Pancreas (tissue), 10 donors: Measurements from ENCODE around the gene TTI1. TPM values are rescaled to one million over a fixed set of nuclear protein-coding genes. Genes with fewer than 3 reads are reported as not detected.

Experiments used
- ATAC-seq, 4 donors: fragments of 200-7000 bp; cut with Tn5 transposase; one replicate each; pipeline versions ENCODE4 v1.8.0 to v1.9.1; 2020; ENCODE audit warnings: mild to moderate bottlenecking in 4 of 4, moderate library complexity in 4 of 4
- DNase-seq, 6 donors: peaks; one replicate each; pipeline ENCODE4 v3.0.0-alpha.2; 2020
- FAIRE-seq: peaks from 2 replicates; lab custom pipeline; 2012; peaks lifted over from hg19 to GRCh38; lab: Jason Lieb, UNC
- H3K27ac ChIP-seq, 4 donors: fragments of 200-600 bp; sonication (generic); 1 replicate in 3 of 4; 2 replicates in 1 of 4; pipeline versions ENCODE4 v1.5.0 to v1.8.0; 2020
- H3K27me3 ChIP-seq, 4 donors: fragments of 200-600 bp; one replicate each; pipeline ENCODE4 v1.8.0; 2021
- H3K36me3 ChIP-seq, 3 donors: fragments of 200-600 bp; sonication (generic) in 1 of 3; one replicate each; pipeline versions ENCODE4 v1.5.0 to v1.8.0; 2020 to 2021
- H3K4me1 ChIP-seq, 3 donors: fragments of 200-600 bp; one replicate each; pipeline ENCODE4 v1.8.0; 2021
- H3K4me3 ChIP-seq, 4 donors: fragments of 200-600 bp; sonication (generic) in 2 of 4; one replicate each; pipeline versions ENCODE4 v1.5.0 to v1.8.0; 2020 to 2021
- H3K9me3 ChIP-seq, 4 donors: fragments of 200-600 bp; one replicate each; pipeline ENCODE4 v1.8.0; 2021
- CTCF ChIP-seq, 4 donors: fragments of 200-600 bp; sonication (generic) in 3 of 4; IDR thresholded peaks; one replicate each; pipeline versions ENCODE4 v1.5.0 to v1.8.0; 2021; ENCODE audit warnings: antibody characterized with exemption in 4 of 4
- WGBS, 2 donors: extraction: QIAGEN DNeasy Blood & Tissue Kit; methylation state at CpG; one replicate each; pipeline ENCODE4 v1.1.7; 2013; 5-methylcytosine and 5-hydroxymethylcytosine counted together
- intact Hi-C, 3 donors: fragments of 100-400 bp; cut with DNase I; formaldehyde crosslinking; loops; one replicate each; pipeline versions ENCODE4 v1.11.1 to v1.14.2; 2022
- polyA plus RNA-seq, 2 donors: library from polyadenylated mRNA; stranded (reverse); fragments of 200-250 nt; gene quantifications; one replicate each; pipeline ENCODE4 v1.2.3, GENCODE V29; 2013
- total RNA-seq, 6 donors: library from RNA; stranded (reverse); fragmentation: NEBNext Ultra II Directional in 4 of 6; extraction: Animal tissue kit (Norgen Biotek cat#: 25700) in 4 of 6; gene quantifications; one replicate each; pipeline versions ENCODE4 v1.2.1 to v1.2.4, GENCODE V29; 2021 to 2023
- donor health status: healthy with polysubstance abuse.
- donor health status: DM: no; HTN: no; CAD: no; lungs with moderate emphysema.
- donor health status: DM: no; HTN: no; CAD: no.
- donor health status: control.
- donor health status: control.
- donor health status: Bipolar disorder and iron deficiency.
- donor health status: DM: yes; HTN: yes; CAD: no.
- donor health status: DM: no; HTN: no; CAD: no.
- donor health status: DM: no; HTN: no; CAD: no.
- donor health status: DM: yes; HTN: yes; CAD: no.

Gene TTI1
- total RNA-seq (10 to 100 TPM; 10.2 to 18.0 (median 11.2) TPM), polyA plus RNA-seq (10 to 100 TPM; 10.1 to 15.3 TPM)

DNA sequence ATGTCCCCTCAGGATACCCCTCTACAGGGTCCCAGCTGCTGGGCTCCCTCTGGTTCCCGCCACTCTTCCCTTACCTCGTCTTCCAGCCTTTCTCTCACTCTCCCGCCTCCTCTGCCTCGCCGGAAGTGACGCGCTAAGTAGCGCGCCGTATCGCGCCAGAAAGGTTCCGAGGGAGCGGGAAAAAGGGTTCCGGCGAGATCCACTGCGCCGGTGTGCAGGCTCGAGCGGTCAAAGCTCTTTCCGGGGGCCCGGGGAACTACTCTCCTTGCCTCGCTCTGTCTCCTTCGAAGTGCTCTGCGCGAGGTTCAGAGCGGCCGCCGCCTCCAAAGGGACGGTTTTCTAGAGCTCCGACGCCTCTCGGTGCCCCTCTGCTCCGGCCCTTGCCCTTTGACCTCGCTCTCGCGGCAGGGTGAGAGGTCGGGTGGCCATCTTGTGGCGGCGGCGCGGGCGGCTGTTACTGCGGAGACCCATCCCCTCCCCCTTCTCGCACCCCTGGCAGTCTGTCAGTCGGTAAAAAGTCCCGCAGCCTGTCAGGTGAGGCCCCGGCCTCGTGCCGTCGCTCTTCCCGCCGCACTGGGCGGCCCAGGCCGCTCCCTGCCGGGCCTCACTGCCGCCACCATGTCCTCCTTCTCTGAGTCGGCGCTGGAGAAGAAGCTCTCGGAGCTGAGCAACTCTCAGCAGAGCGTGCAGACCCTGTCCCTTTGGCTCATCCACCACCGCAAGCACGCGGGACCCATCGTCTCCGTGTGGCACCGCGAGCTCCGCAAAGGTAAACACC is at the start of gene TTI1, which contains the start of gene RPRD1B:
Gene TTI1, minus strand, starts transcription at position 127 of the 778 bp plus-strand sequence. CDS start 19,640 bp downstream, outside the sequence.
Gene RPRD1B, plus strand, starts transcription at position 417 of the 778 bp plus-strand sequence. Its CDS starts 202 bp downstream, at position 619.
- FAIRE-seq (no peak), DNase-seq (peak; percentile 84 to 95 (median 90)), ATAC-seq (peak; percentile 96 to 98 (median 98))
- Histone ChIP-seq H3K36me3 (no peaks in the 10 kb centered on the region), H3K27ac (peak within 1 kb of the TSS; percentile 86 to 93 (median 89)), H3K27me3 (no peaks in the 10 kb centered on the region), H3K4me3 (peak within 1 kb of the TSS; percentile 60 to 96 (median 91)), H3K9me3 (no peaks in the 10 kb centered on the region), H3K4me1 (peaks cover 23 to 41% (median 23%) of the 10 kb centered on the region in 3 donors)
- intact Hi-C loops = no loop called here
- 0% methylated on average over 65 to 69 of the region's 69 CpGs for WGBS, 2 donors
- TF ChIP-seq CTCF (IDR thresholded peaks at IDR 0.05) = no peak

- no peaks in the 10 kb centered on the region for H3K9me3 ChIP-seq
- no peaks in the 10 kb centered on the region for H3K27me3 ChIP-seq
- TF ChIP-seq CTCF (IDR thresholded peaks at IDR 0.05) = no peak
- FAIRE-seq (no peak), DNase-seq (no peak), ATAC-seq (no peak)
- intact Hi-C loops = no loop called here
- H3K36me3 ChIP-seq = peaks cover 0 to 17% (median 7%) of the 10 kb centered on the region in 3 donors
- peaks cover 0 to 7% (median 0%) of the 10 kb centered on the region in 3 donors for H3K4me1 ChIP-seq
- H3K4me3 ChIP-seq = no peak overlapping the region
- no peak overlapping the region for H3K27ac ChIP-seq
Observed at GRCh38 chr20:38082894-38083293, 49.6 kb upstream of the TTI1 start.

DNA sequence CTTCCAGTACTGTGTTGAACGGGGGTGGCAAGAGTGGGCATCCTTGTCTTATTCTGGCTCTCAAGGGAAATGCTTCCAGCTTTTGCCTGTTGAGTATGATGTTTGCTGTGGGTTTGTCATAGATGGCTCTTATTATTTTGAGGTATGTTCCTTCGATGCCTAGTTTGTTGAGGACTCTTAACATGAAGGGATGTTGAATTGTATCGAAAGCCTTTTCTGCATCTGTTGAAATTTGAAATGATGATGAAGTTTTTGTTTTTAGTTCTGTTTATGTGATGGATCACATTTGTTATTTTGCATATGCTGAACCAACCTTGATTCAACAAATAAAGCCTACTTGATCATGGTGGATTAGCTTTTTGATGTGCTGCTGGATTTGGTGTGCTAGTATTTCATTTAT is 48.3 kb upstream of the TTI1 start:
- no peak for TF ChIP-seq CTCF (IDR thresholded peaks at IDR 0.05)
- FAIRE-seq (no peak), DNase-seq (no peak), ATAC-seq (no peak)
- Histone ChIP-seq H3K27me3 (no peaks in the 10 kb centered on the region), H3K9me3 (no peaks in the 10 kb centered on the region), H3K27ac (no peak overlapping the region), H3K4me3 (no peak overlapping the region), H3K4me1 (peaks cover 0 to 7% (median 0%) of the 10 kb centered on the region in 3 donors), H3K36me3 (peaks cover 0 to 8% (median 4%) of the 10 kb centered on the region in 3 donors)
- 94 to 95% methylated on average over 3 of the region's 3 CpGs for WGBS, 2 donors
- intact Hi-C loops = no loop called here

- Histone ChIP-seq H3K4me1 (peaks cover 3 to 14% (median 10%) of the 10 kb centered on the region in 3 donors), H3K36me3 (peaks cover 0 to 8% (median 0%) of the 10 kb centered on the region in 3 donors), H3K27me3 (no peaks in the 10 kb centered on the region), H3K9me3 (no peaks in the 10 kb centered on the region), H3K4me3 (no peak overlapping the region), H3K27ac (no peak overlapping the region)
- no peak for DNase-seq
- no peak for TF ChIP-seq CTCF (IDR thresholded peaks at IDR 0.05)
- no peak for ATAC-seq
- 97 to 100% methylated on average over 3 of the region's 3 CpGs for WGBS, 2 donors
- intact Hi-C loops = loop anchor here in 1 of 3 donors (5.0 kb wide), 1 partner anchor 83 kb away; no protein-coding TSS in a partner anchor
- FAIRE-seq = no peak
Observed at GRCh38 chr20:38079353-38079752, 46.1 kb upstream of the TTI1 start.
